CD14-positive monocyte (primary cell): ENCODE data around the gene POU1F1. TPM values are rescaled to one million over a fixed set of nuclear protein-coding genes. Genes with fewer than 3 reads are reported as not detected.

ENCODE experiments used
- DNase-seq, 3 donors: peaks; one replicate each; pipeline ENCODE4 v3.0.0-alpha.2; 2011 to 2022
- H2AFZ ChIP-seq: 2 replicates; pipeline ENCODE4 v1.6.0; 2012; ENCODE audit warnings: mild to moderate bottlenecking, low read depth, low read length, inconsistent platforms; ENCODE audit not compliant: insufficient read depth, poor library complexity, severe bottlenecking
- H3K27ac ChIP-seq, 2 donors: 1 replicate in 1 of 2; 2 replicates in 1 of 2; pipeline ENCODE4 v1.5.1; 2012 to 2013; ENCODE audit warnings: low read length in 2 of 2, control low read depth in 1 of 2, inconsistent platforms in 1 of 2, low read depth in 1 of 2, mild to moderate bottlenecking in 1 of 2
- H3K27me3 ChIP-seq, 2 donors: one replicate each; pipeline versions ENCODE4 v1.6.0 to v1.6.1; 2011 to 2013; ENCODE audit warnings: low read length in 2 of 2; ENCODE audit not compliant: control insufficient read depth in 2 of 2, insufficient read depth in 2 of 2
- H3K36me3 ChIP-seq, 2 donors: replicated peaks in 1 of 2; 1 replicate in 1 of 2; 2 replicates in 1 of 2; pipeline versions ENCODE4 v1.5.1 to v1.6.1; 2012 to 2013; ENCODE audit warnings: low read length in 2 of 2, control low read depth in 1 of 2, inconsistent platforms in 1 of 2, mild to moderate bottlenecking in 1 of 2; ENCODE audit not compliant: insufficient read depth in 2 of 2, control insufficient read depth in 1 of 2
- H3K4me1 ChIP-seq, 2 donors: 1 replicate in 1 of 2; 2 replicates in 1 of 2; pipeline versions ENCODE4 v1.5.1 to v1.6.1; 2012 to 2013; ENCODE audit warnings: low read length in 2 of 2, control low read depth in 1 of 2, inconsistent platforms in 1 of 2, mild to moderate bottlenecking in 1 of 2, moderate library complexity in 1 of 2; ENCODE audit not compliant: insufficient read depth in 2 of 2, control insufficient read depth in 1 of 2
- H3K4me2 ChIP-seq: replicated peaks from 2 replicates; pipeline ENCODE3; 2012; ENCODE audit warnings: low read length, moderate library complexity, mild to moderate bottlenecking; ENCODE audit not compliant: poor library complexity, severe bottlenecking; ENCODE audit errors: extremely low read depth
- H3K4me3 ChIP-seq, 3 experiments: fragments of 200-600 bp in 1 of 3; sonication (generic) in 1 of 3; replicated peaks in 1 of 3; 1 replicate in 2 of 3; 2 replicates in 1 of 3; pipeline ENCODE4 v1.5.1; 2011 to 2013; ENCODE audit warnings: low read length in 3 of 3, mild to moderate bottlenecking in 3 of 3, control low read depth in 2 of 3, low read depth in 2 of 3, inconsistent platforms in 1 of 3, moderate library complexity in 1 of 3
- H3K79me2 ChIP-seq: 2 replicates; pipeline ENCODE4 v1.6.0; 2012; ENCODE audit warnings: mild to moderate bottlenecking, control low read depth, inconsistent platforms, low read length, moderate library complexity; ENCODE audit not compliant: insufficient read depth
- H3K9ac ChIP-seq: 2 replicates; pipeline ENCODE4 v1.6.0; 2017; ENCODE audit warnings: low read length, mild to moderate bottlenecking; ENCODE audit not compliant: insufficient read depth, poor library complexity, severe bottlenecking
- H3K9me3 ChIP-seq, 2 donors: replicated peaks in 1 of 2; 1 replicate in 1 of 2; 2 replicates in 1 of 2; pipeline versions ENCODE4 v1.5.1 to v1.6.1; 2012 to 2013; ENCODE audit warnings: low read length in 2 of 2, control low read depth in 1 of 2; ENCODE audit not compliant: control insufficient read depth in 1 of 2, insufficient read depth in 1 of 2
- H4K20me1 ChIP-seq: 2 replicates; pipeline ENCODE4 v1.6.0; 2012; ENCODE audit warnings: mild to moderate bottlenecking, low read length, control low read depth, moderate library complexity; ENCODE audit not compliant: insufficient read depth
- H3K27ac Mint-ChIP-seq, 7 donors: one replicate each; pipeline ENCODE4 v1.8.0; 2020; ENCODE audit warnings: mild to moderate bottlenecking in 7 of 7, mixed read lengths in 7 of 7, moderate library complexity in 6 of 7, inconsistent platforms in 2 of 7
- H3K27me3 Mint-ChIP-seq, 3 donors: one replicate each; pipeline ENCODE4 v1.8.0; 2021 to 2022; ENCODE audit warnings: low read depth in 3 of 3, mild to moderate bottlenecking in 3 of 3, mixed read lengths in 3 of 3, moderate library complexity in 3 of 3, inconsistent platforms in 1 of 3
- H3K36me3 Mint-ChIP-seq, 2 donors: one replicate each; pipeline ENCODE4 v1.8.0; 2020; ENCODE audit warnings: mixed read lengths in 2 of 2, inconsistent platforms in 1 of 2, mild to moderate bottlenecking in 1 of 2
- H3K4me1 Mint-ChIP-seq: one replicate; pipeline ENCODE4 v1.8.0; 2020; ENCODE audit warnings: mild to moderate bottlenecking, mixed read lengths
- H3K4me3 Mint-ChIP-seq, 2 donors: one replicate each; pipeline ENCODE4 v1.8.0; 2020; ENCODE audit warnings: mild to moderate bottlenecking in 2 of 2, mixed read lengths in 2 of 2, moderate library complexity in 1 of 2
- H3K9me3 Mint-ChIP-seq, 7 donors: one replicate each; pipeline ENCODE4 v1.8.0; 2020 to 2022; ENCODE audit warnings: mixed read lengths in 7 of 7, mild to moderate bottlenecking in 6 of 7, moderate library complexity in 6 of 7, inconsistent platforms in 2 of 7
- WGBS: methylation state at CpG from one replicate; pipeline ENCODE4 v1.1.5; 2013; ENCODE audit warnings: missing lambda C conversion rate; ENCODE audit not compliant: insufficient coverage; 5-methylcytosine and 5-hydroxymethylcytosine counted together
- intact Hi-C, 2 donors: fragments of 100-400 bp; cut with micrococcal nuclease; formaldehyde crosslinking; loops; one replicate each; pipeline versions ENCODE4 v1.15.0 to v1.15.1; 2023
- polyA plus RNA-seq, 3 donors: library from polyadenylated mRNA; depleted of rRNA in 1 of 3; unstranded in 2 of 3; stranded (reverse) in 1 of 3; fragments of 300-500 nt in 2 of 3; fragments of >200 nt in 1 of 3; fragmentation: Illumina TruSeq in 2 of 3; gene quantifications; 1 replicate in 2 of 3; 2 replicates in 1 of 3; pipeline ENCODE4 v1.2.3, GENCODE V29; 2012 to 2021
- TF ChIP-seq, protein P1 (sequence below): fragments of 200-600 bp; IDR thresholded peaks from one replicate; pipeline ENCODE4 v1.8.0; 2022; ENCODE audit warnings: antibody characterized with exemption, mild to moderate bottlenecking

The POU1F1 gene
- polyA plus RNA-seq, 3 donors, result not detected

DNA sequence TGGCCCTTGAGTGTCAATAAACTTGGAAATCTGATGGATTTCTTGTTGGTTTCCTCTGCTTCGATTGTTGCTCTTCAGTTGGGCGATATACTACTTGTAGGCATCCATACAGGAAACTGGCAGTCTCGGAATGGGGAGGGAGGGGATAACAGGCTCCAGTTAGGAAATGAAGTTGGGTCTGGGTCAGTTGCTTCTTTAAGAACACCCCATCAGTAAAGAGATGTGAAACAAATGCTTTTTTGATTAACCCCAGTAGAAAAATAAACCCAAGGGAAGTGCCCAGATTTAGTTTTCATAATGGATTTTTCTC is 48.6 kb downstream of the POU1F1 start:
- WGBS, result 0% methylated on average over 2 of the region's 3 CpGs
- Histone ChIP-seq H3K79me2 (peaks cover 57% of the 10 kb centered on the region), H3K4me2 (peak overlapping the region; percentile 88), H3K36me3 (no peaks in the 10 kb centered on the region), H3K9me3 (no peaks in the 10 kb centered on the region), H3K4me1 (peaks cover 13 to 22% of the 10 kb centered on the region in 2 donors), H4K20me1 (peaks cover 21% of the 10 kb centered on the region), H3K27me3 (no peaks in the 10 kb centered on the region), H2AFZ (peak overlapping the region; percentile 98), H3K9ac (peak overlapping the region; percentile 97), H3K27ac (peak overlapping the region; percentile 89 to 98), H3K4me3 (peak overlapping the region; percentile 83 to 100 (median 91))
- DNase-seq, result no peak
- peaks cover 6 to 7% of the 10 kb centered on the region in 2 donors for H3K36me3 Mint-ChIP-seq
- peak overlapping the region; percentile 97 to 99 (median 98) for H3K27ac Mint-ChIP-seq
- H3K4me3 Mint-ChIP-seq, result peak overlapping the region; percentile 94 to 98
- intact Hi-C loops, result no loop called here
- peaks cover 0 to 4% (median 2%) of the 10 kb centered on the region in 7 donors for H3K9me3 Mint-ChIP-seq
- TF ChIP-seq, protein P1, sequence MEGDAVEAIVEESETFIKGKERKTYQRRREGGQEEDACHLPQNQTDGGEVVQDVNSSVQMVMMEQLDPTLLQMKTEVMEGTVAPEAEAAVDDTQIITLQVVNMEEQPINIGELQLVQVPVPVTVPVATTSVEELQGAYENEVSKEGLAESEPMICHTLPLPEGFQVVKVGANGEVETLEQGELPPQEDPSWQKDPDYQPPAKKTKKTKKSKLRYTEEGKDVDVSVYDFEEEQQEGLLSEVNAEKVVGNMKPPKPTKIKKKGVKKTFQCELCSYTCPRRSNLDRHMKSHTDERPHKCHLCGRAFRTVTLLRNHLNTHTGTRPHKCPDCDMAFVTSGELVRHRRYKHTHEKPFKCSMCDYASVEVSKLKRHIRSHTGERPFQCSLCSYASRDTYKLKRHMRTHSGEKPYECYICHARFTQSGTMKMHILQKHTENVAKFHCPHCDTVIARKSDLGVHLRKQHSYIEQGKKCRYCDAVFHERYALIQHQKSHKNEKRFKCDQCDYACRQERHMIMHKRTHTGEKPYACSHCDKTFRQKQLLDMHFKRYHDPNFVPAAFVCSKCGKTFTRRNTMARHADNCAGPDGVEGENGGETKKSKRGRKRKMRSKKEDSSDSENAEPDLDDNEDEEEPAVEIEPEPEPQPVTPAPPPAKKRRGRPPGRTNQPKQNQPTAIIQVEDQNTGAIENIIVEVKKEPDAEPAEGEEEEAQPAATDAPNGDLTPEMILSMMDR, result no peak
- peaks cover 27% of the 10 kb centered on the region for H3K4me1 Mint-ChIP-seq
- peaks cover 4 to 8% (median 5%) of the 10 kb centered on the region in 3 donors for H3K27me3 Mint-ChIP-seq

DNA sequence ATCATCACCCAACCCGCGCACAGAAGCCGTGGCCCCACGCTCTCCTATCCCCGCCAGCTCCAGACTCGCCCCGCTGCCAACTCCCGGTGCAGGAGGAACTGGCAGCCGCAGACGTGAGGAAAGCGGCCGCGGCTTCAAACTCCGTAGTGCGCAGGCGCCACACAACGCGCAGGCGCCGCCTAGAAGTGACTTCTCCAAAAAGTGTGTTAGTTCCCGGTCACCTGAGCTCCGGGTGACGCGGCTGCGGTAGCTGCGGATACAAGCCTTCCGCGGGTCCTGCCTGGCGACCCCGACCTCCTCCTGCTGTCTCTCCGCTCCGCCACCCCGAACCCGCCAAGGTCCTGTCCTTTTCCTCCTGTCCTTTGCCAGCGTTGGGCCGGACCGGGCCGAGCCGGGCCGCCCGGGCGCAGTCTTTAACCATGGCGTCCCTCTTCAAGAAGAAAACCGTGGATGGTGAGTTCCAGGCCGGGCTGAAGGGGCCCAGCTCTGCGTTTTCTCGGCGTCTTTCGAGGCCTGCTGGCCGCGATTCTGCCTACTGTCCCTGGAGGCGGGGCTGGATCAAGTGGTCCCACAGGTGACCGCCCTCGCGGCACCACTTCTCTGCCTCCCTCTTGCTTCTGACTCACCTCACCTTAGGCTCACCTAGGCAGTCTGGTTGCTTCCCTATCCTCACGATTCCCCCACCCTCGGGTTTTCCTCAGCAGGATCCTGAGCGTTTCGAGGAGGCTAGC is 49.1 kb downstream of the POU1F1 start, which contains the start of gene CHMP2B:
Gene CHMP2B, plus strand, starts transcription at position 206 of the 731 bp plus-strand sequence. Its CDS starts 214 bp downstream, at position 420.
- under 1% methylated on average over 56 of the region's 59 CpGs for whole genome bisulfite sequencing
- H3K4me1 ChIP-seq, result peaks cover 13 to 22% of the 10 kb centered on the region in 2 donors
- peak within 1 kb of the TSS; percentile 89 to 98 for H3K27ac ChIP-seq
- H3K27me3 ChIP-seq, result no peaks in the 10 kb centered on the region
- peak within 1 kb of the TSS; percentile 97 for H3K9ac ChIP-seq
- Mint-ChIP-seq H3K4me1 (peaks cover 27% of the 10 kb centered on the region), H3K9me3 (peaks cover 0 to 5% (median 4%) of the 10 kb centered on the region in 7 donors), H3K27me3 (peaks cover 4 to 8% (median 5%) of the 10 kb centered on the region in 3 donors), H3K4me3 (peak within 1 kb of the TSS; percentile 94 to 98), H3K27ac (peak within 1 kb of the TSS; percentile 97 to 99 (median 98)), H3K36me3 (peaks cover 6 to 7% of the 10 kb centered on the region in 2 donors)
- peak within 1 kb of the TSS; percentile 83 to 100 (median 91) for H3K4me3 ChIP-seq
- peaks cover 15% of the 10 kb centered on the region for H4K20me1 ChIP-seq
- peak; percentile 94 to 97 (median 94) for DNase-seq
- peak within 1 kb of the TSS; percentile 88 for H3K4me2 ChIP-seq
- H3K9me3 ChIP-seq, result no peaks in the 10 kb centered on the region
- H2AFZ ChIP-seq, result peak within 1 kb of the TSS; percentile 98
- H3K36me3 ChIP-seq, result no peaks in the 10 kb centered on the region
- TF ChIP-seq, protein P1, result no peak
- H3K79me2 ChIP-seq, result peaks cover 52% of the 10 kb centered on the region
- intact Hi-C loops, result no loop called here
